ENCODE data around the gene GM2A. TPM values are rescaled to one million over a fixed set of nuclear protein-coding genes. Genes with fewer than 3 reads are reported as not detected.

The GM2A gene
- total RNA-seq, 1 donor from 2014 or later, result 27.6 TPM

- no peaks in the 10 kb centered on the region for H3K27me3 Mint-ChIP-seq (ENCODE audit: low read depth)
- no peak for TF ChIP-seq CTCF (conservative IDR thresholded peaks at IDR 0.05)
- H3K36me3 Mint-ChIP-seq (ENCODE audit: low read depth), result no peaks in the 10 kb centered on the region
- H3K27ac Mint-ChIP-seq (ENCODE audit: unreplicated experiment), result peak overlapping the region; percentile 19
- DNase-seq (ENCODE audit: low read depth, low spot score), result no peak
- H3K4me1 Mint-ChIP-seq, result no peaks in the 10 kb centered on the region
- H3K4me3 Mint-ChIP-seq, result no peak overlapping the region
- no peaks in the 10 kb centered on the region for H3K9me3 Mint-ChIP-seq
Measured at GRCh38 chr5:151213803-151214613, 39.0 kb upstream of the GM2A start.

GRCh38 chr5:151214614-151215545 lies 38.1 kb upstream of the GM2A start:
- TF ChIP-seq CTCF (conservative IDR thresholded peaks at IDR 0.05), result no peak
- no peaks in the 10 kb centered on the region for H3K36me3 Mint-ChIP-seq (ENCODE audit: low read depth)
- no peak for DNase-seq (ENCODE audit: low read depth, low spot score)
- H3K4me1 Mint-ChIP-seq, result no peaks in the 10 kb centered on the region
- no peak overlapping the region for H3K4me3 Mint-ChIP-seq
- no peaks in the 10 kb centered on the region for H3K27me3 Mint-ChIP-seq (ENCODE audit: low read depth)
- H3K9me3 Mint-ChIP-seq, result no peaks in the 10 kb centered on the region
- no peak overlapping the region for H3K27ac Mint-ChIP-seq (ENCODE audit: unreplicated experiment)

- Mint-ChIP-seq H3K4me1 (no peaks in the 10 kb centered on the region), H3K4me3 (no peak overlapping the region), H3K9me3 (no peaks in the 10 kb centered on the region), H3K27ac (ENCODE audit: unreplicated experiment) (no peak overlapping the region), H3K27me3 (ENCODE audit: low read depth) (no peaks in the 10 kb centered on the region), H3K36me3 (ENCODE audit: low read depth) (no peaks in the 10 kb centered on the region)
- no peak for DNase-seq (ENCODE audit: low read depth, low spot score)
- TF ChIP-seq CTCF (conservative IDR thresholded peaks at IDR 0.05), result no peak
Measured at GRCh38 chr5:151215546-151215880, 37.5 kb upstream of the GM2A start.

GRCh38 chr5:151216781-151217180 lies 36.2 kb upstream of the GM2A start:
- DNase-seq (ENCODE audit: low read depth, low spot score), result no peak
- H3K4me3 Mint-ChIP-seq, result no peak overlapping the region
- H3K27ac Mint-ChIP-seq (ENCODE audit: unreplicated experiment), result no peak overlapping the region
- no peaks in the 10 kb centered on the region for H3K9me3 Mint-ChIP-seq
- TF ChIP-seq CTCF (conservative IDR thresholded peaks at IDR 0.05), result no peak
- H3K4me1 Mint-ChIP-seq, result no peaks in the 10 kb centered on the region
- no peaks in the 10 kb centered on the region for H3K27me3 Mint-ChIP-seq (ENCODE audit: low read depth)
- H3K36me3 Mint-ChIP-seq (ENCODE audit: low read depth), result no peaks in the 10 kb centered on the region

GRCh38 chr5:151218177-151218576 lies 34.8 kb upstream of the GM2A start:
- TF ChIP-seq CTCF (conservative IDR thresholded peaks at IDR 0.05), result no peak
- peaks cover 6% of the 10 kb centered on the region for H3K27me3 Mint-ChIP-seq (ENCODE audit: low read depth)
- H3K4me3 Mint-ChIP-seq, result no peak overlapping the region
- DNase-seq (ENCODE audit: low read depth, low spot score), result no peak
- no peaks in the 10 kb centered on the region for H3K9me3 Mint-ChIP-seq
- H3K36me3 Mint-ChIP-seq (ENCODE audit: low read depth), result no peaks in the 10 kb centered on the region
- H3K27ac Mint-ChIP-seq (ENCODE audit: unreplicated experiment), result no peak overlapping the region
- no peaks in the 10 kb centered on the region for H3K4me1 Mint-ChIP-seq

All from neural crest cell (in vitro differentiated cells).